D721Med (cell line): ENCODE data around the gene KLHDC9.

Experiments
- DNase-seq: peaks from one replicate; pipeline ENCODE4 v3.0.0; 2011; ENCODE audit warnings: low spot score; ENCODE audit not compliant: insufficient read length
- FAIRE-seq: peaks from 2 replicates; lab custom pipeline; 2011; peaks lifted over from hg19 to GRCh38; lab: Jason Lieb, UNC
- TF ChIP-seq, protein P1 (sequence below): IDR thresholded peaks from 2 replicates; pipeline ENCODE4 v1.5.1; 2012; ENCODE audit warnings: mild to moderate bottlenecking, control low read depth; ENCODE audit not compliant: insufficient read depth; ENCODE audit errors: missing control alignments

The KLHDC9 gene

DNA sequence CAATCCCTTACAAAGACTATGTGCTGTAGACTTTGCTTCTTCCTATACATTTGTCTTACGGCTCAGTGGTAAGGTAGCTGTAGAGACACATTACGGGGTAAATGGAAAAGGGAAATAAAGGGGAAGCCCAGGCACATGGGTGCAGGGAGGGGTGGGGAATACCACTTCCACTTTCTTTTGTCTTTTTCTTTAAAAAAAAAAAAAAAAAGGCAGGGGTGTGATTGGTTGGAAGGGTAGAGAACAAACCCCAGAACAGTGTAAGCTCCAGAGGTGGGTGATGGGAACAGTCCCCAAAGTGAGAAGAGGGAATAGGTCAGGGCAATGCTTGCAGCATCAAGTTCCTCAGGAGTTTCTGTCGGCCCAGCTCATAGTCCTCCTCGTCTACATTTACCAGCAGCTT lies 23.7 kb downstream of the KLHDC9 start:
- FAIRE-seq (no peak), DNase-seq (no peak)
- TF ChIP-seq, protein P1, sequence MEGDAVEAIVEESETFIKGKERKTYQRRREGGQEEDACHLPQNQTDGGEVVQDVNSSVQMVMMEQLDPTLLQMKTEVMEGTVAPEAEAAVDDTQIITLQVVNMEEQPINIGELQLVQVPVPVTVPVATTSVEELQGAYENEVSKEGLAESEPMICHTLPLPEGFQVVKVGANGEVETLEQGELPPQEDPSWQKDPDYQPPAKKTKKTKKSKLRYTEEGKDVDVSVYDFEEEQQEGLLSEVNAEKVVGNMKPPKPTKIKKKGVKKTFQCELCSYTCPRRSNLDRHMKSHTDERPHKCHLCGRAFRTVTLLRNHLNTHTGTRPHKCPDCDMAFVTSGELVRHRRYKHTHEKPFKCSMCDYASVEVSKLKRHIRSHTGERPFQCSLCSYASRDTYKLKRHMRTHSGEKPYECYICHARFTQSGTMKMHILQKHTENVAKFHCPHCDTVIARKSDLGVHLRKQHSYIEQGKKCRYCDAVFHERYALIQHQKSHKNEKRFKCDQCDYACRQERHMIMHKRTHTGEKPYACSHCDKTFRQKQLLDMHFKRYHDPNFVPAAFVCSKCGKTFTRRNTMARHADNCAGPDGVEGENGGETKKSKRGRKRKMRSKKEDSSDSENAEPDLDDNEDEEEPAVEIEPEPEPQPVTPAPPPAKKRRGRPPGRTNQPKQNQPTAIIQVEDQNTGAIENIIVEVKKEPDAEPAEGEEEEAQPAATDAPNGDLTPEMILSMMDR, result no peak

DNA sequence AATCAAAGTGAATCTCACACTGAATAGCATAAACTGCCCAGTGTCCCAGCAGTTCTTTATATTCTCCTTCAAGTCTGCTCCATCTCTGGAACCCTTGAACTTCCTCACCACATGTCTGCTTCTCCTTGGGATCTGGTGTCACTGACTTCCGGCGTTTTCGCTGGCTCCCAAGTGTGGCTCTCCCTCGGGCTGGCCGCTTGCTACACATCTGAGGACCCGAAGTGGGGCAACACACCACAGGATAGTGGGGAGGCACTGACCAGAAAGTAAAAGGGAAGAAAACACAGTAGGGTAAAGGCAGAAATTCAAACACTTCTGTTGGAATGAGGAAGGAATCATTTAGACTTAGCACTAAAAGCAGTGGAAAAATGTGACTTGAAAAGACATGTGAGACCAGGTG lies 24.8 kb downstream of the KLHDC9 start:
- DNase-seq (no peak), FAIRE-seq (no peak)
- TF ChIP-seq, protein P1, result no peak

DNA sequence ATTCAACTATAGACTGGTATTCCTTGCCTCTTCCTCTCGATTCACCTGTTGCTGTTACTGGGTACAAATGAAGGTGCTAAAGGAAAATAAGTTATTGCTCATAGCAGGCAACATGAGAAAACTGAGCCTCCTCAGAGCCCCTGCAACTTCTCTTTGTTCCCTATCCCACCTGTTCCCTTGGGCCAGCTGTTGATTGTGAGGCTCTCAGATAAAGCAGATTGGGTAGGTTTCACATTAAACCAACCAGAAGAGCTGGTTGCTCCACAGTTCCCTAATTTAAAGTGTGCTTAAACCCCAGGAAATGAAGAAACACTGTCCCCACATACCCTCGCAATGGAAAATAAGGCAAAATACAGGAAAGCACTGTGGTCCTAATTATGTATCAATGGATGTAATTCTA lies 29.5 kb downstream of the KLHDC9 start:
- TF ChIP-seq, protein P1, result no peak
- DNase-seq (no peak), FAIRE-seq (no peak)

DNA sequence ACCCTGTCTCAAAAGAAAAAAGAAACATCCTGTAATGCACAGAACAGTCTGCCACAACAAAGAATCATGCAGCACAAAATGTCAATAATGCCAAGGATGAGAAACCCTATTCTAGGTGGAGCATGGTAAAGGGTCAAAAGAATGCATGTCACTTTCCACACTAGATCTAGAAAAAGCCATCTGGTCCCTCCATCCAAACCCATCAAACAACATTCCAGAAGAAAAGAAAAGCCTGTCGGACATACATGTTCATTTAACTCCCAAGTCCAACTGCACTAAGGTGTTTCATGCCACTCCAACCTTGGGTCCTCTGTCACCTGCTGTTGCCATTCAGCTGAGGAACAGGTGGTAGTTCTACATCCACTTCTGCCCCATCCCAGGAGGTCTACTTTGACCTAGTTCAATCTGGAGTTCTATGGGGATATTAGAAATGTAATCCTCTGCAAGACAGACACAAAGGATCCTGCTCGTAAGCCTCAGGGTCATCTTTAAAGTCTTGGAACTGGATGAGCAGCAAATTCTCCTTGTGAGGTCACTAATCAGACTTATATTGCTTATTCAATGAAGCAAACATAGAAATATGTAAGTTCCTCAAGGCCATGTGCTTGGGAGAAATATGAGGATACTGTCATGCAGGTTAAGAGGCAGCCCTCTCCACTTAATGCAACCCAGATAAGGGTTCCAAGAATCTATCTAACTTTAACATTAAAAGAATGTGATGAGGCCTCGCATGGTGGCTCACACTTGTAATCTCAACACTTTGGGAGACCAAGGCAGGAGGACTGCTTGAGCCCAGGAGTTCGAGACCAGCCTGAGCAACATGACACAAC lies 30.6 kb downstream of the KLHDC9 start:
- TF ChIP-seq, protein P1, result no peak
- DNase-seq, result no peak
- no peak for FAIRE-seq

DNA sequence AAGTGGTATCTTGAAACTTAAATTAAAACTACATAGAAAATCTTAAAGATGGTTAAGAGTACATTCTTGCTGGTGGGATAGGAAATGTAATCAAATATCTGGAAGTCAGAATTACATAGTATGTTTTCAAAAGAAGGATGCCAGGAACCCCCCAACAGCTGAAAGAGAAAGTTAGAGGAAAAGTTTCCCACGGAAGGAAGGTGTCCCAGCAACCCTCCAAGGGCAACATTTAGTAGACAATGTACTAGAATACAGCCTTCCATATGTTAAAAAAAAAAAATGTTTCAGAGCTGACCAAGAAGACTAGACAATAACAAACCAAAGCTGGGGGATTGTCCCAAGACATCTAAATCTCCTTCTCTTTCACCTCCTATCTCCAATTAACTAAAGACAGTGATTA lies 32.1 kb downstream of the KLHDC9 start:
- TF ChIP-seq, protein P1, result no peak
- FAIRE-seq, result no peak
- DNase-seq, result no peak

DNA sequence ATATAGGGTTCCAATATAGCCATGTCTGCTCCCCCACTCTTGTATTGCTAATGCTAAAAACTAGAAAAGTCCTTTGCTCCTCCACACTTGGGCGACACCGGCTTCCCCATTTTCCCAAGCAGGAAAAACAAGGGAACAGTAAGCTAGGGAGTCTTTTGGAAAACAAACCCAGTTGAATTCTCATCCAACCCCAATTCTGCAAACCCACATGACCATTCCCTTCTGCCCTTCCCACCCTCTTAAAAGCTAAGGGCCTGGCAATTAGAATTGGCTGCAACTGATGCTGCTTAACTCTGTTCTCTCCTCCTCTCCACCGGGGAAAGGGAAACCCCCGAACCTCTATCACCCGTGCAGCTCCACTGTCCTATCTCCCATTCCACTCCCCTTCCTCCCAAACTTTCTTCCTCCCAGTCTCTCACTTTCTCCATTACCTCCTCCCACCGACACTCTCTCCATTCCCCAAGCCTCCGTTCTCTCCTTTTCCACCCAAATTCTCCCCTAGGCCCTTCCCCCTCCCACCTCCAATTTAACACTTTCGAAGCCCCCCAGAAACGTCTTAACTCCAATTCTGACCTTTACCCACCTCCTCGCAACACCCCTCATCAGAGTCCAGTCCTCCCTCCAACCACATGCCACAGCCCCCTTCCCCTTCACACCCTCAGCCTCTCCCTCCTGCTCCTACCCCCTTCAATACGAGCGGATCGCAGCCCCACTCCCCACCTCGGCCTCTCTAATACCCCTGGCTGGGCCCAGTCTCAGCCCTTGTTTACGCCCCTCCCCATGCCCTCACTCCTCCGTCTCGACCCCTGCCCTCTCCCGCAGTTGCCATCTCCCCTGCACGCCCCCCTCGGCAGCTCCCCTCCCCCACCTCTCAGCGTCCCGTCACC lies 33.6 kb downstream of the KLHDC9 start:
- DNase-seq (no peak), FAIRE-seq (no peak)
- TF ChIP-seq, protein P1, result no peak
